GM10266 (cell line): ENCODE measurements around the gene COX4I1.
A peak's percentile ranks its signal among the peaks of the same experiment; 100 is the strongest.

ENCODE experiments used
- DNase-seq: peaks from one replicate; pipeline ENCODE4 v3.0.0; 2012; ENCODE audit errors: extremely low spot score
- TF ChIP-seq, protein P1 (sequence below): IDR thresholded peaks from 2 replicates; pipeline ENCODE4 v1.5.1; 2012; ENCODE audit warnings: mild to moderate bottlenecking, low read depth; ENCODE audit not compliant: control insufficient read depth, insufficient read depth; ENCODE audit errors: missing control alignments

COX4I1 gene

GRCh38 chr16:85799497-85800320 lies at the start of gene COX4I1, which contains the start of gene EMC8:
Gene COX4I1 (plus strand): TSS chr16:85799695. CDS start chr16:85801206, 1,511 bp downstream.
Gene EMC8 (minus strand): TSS chr16:85799544. CDS start chr16:85799295, 249 bp downstream.
- TF ChIP-seq, protein P1, sequence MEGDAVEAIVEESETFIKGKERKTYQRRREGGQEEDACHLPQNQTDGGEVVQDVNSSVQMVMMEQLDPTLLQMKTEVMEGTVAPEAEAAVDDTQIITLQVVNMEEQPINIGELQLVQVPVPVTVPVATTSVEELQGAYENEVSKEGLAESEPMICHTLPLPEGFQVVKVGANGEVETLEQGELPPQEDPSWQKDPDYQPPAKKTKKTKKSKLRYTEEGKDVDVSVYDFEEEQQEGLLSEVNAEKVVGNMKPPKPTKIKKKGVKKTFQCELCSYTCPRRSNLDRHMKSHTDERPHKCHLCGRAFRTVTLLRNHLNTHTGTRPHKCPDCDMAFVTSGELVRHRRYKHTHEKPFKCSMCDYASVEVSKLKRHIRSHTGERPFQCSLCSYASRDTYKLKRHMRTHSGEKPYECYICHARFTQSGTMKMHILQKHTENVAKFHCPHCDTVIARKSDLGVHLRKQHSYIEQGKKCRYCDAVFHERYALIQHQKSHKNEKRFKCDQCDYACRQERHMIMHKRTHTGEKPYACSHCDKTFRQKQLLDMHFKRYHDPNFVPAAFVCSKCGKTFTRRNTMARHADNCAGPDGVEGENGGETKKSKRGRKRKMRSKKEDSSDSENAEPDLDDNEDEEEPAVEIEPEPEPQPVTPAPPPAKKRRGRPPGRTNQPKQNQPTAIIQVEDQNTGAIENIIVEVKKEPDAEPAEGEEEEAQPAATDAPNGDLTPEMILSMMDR: no peak

GRCh38 chr16:85749771-85750145 lies 49.7 kb upstream of the COX4I1 start:
- DNase-seq: no peak
- TF ChIP-seq, protein P1: no peak

More at GRCh38 chr16:85799497-85800320, at the start of gene COX4I1, which contains the start of gene EMC8:
- peak; percentile 99 for DNase-seq

- no peak for DNase-seq
- TF ChIP-seq, protein P1: peak; percentile 9
These were observed 49.2 kb upstream of the COX4I1 start for GRCh38 chr16:85750146-85750826.

- DNase-seq: peak; percentile 82
- TF ChIP-seq, protein P1: no peak
These were observed 48.4 kb upstream of the COX4I1 start, which contains the start of gene C16orf74 for GRCh38 chr16:85750827-85751697. Gene C16orf74 (minus strand): TSS chr16:85751096. CDS start chr16:85735217, 15,879 bp downstream.

- TF ChIP-seq, protein P1: no peak
- DNase-seq: no peak
These were observed 47.6 kb upstream of the COX4I1 start for GRCh38 chr16:85751698-85752501.
